ENCODE results near the gene ARL4C.

DNA sequence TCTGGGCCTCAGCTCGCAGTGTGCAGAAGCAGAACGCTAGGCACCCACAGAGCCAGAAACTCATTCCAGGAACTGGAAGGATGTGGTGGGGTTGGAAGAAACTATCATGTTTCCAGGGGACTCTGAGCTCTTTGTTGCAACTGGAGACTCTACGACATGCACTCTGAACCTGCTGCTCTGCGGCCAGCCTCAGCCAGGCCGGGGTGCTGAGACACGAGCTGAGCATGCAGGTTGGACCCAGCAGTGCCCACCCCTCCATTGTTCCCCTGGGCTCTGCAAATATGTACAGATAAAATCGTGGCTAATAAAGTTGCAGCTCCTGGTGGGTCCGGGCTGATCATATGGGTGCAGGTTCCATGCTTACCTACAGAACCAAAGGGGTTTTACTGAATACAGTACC lies 37.6 kb upstream of the ARL4C start:
- TF ChIP-seq, protein P1, sequence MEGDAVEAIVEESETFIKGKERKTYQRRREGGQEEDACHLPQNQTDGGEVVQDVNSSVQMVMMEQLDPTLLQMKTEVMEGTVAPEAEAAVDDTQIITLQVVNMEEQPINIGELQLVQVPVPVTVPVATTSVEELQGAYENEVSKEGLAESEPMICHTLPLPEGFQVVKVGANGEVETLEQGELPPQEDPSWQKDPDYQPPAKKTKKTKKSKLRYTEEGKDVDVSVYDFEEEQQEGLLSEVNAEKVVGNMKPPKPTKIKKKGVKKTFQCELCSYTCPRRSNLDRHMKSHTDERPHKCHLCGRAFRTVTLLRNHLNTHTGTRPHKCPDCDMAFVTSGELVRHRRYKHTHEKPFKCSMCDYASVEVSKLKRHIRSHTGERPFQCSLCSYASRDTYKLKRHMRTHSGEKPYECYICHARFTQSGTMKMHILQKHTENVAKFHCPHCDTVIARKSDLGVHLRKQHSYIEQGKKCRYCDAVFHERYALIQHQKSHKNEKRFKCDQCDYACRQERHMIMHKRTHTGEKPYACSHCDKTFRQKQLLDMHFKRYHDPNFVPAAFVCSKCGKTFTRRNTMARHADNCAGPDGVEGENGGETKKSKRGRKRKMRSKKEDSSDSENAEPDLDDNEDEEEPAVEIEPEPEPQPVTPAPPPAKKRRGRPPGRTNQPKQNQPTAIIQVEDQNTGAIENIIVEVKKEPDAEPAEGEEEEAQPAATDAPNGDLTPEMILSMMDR (IDR thresholded peaks at IDR 0.05): no peak
- TF ChIP-seq SIN3A (IDR thresholded peaks at IDR 0.05; ENCODE audit: borderline replicate concordance, insufficient read depth, low read depth, low read length): no peak

Measured in Panc1 (cell line).